BE2C (cell line): ENCODE data around the gene CLEC3A. TPM values are rescaled to one million over a fixed set of nuclear protein-coding genes. Genes with fewer than 3 reads are reported as not detected.

Source experiments
- DNase-seq: peaks from one replicate; pipeline ENCODE4 v3.0.0-alpha.2; 2020
- H3K27me3 ChIP-seq: fragments of 250-450 bp; sonication (Bioruptor Pico); 2 replicates; pipeline ENCODE4 v1.5.1; 2020; ENCODE audit warnings: mild to moderate bottlenecking
- H3K36me3 ChIP-seq: fragments of 250-450 bp; sonication (Bioruptor Pico); 2 replicates; pipeline ENCODE4 v1.5.1; 2020; ENCODE audit warnings: mild to moderate bottlenecking
- H3K4me1 ChIP-seq: fragments of 250-450 bp; sonication (Bioruptor Pico); 2 replicates; pipeline ENCODE4 v1.5.1; 2020
- H3K4me3 ChIP-seq: 2 replicates; pipeline ENCODE4 v1.5.1; 2011; ENCODE audit warnings: low read depth, low read length
- H3K9me3 ChIP-seq: fragments of 250-450 bp; sonication (Bioruptor Pico); 2 replicates; pipeline ENCODE4 v1.5.1; 2020
- polyA plus RNA-seq: library from polyadenylated mRNA; unstranded; fragments of >200 nt; gene quantifications from one replicate; pipeline ENCODE4 v1.2.1, GENCODE V29; 2012; ENCODE audit warnings: low read depth, missing spikeins; ENCODE audit not compliant: insufficient read length, insufficient read depth
- TF ChIP-seq, protein P1 (sequence below): IDR thresholded peaks from 2 replicates; pipeline ENCODE4 v1.5.1; 2012; ENCODE audit warnings: mild to moderate bottlenecking, low read depth, low read length

CLEC3A gene, protein sequence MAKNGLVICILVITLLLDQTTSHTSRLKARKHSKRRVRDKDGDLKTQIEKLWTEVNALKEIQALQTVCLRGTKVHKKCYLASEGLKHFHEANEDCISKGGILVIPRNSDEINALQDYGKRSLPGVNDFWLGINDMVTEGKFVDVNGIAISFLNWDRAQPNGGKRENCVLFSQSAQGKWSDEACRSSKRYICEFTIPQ
- not detected for polyA plus RNA-seq

DNA sequence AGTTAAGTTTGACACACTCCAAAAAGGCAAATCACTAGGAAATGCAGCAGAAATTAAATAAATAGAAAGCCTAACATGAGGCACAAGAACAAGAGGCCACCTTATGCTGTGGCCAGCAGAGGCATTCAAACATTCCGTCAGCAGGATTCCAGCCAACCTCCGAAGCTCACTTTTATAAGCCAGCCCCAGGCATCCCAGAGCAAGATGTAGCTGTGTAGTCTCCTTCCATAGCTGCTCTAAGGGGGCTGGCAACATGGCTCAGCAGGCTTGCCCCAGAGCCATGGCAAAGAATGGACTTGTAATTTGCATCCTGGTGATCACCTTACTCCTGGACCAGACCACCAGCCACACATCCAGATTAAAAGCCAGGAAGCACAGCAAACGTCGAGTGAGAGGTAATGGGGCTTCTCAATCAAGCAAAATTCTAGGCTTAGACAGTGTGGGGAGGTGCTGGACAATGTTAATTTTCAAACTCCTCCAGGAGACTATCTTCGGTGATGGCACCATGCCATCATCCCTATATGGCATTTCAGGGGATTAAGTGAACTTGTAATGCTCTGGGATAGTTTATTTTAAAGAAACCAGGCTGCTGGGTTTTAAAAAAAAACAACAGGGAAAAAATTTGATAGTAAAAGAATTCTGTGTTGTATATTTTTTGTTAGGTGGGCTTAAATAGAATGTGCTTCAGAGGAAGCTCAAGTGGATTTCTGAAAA, at the start of gene CLEC3A:
Gene CLEC3A, plus strand, starts transcription at position 202 of the 714 bp plus-strand sequence. Its CDS starts 79 bp downstream, at position 281.
- no peak within 1 kb of the TSS for H3K4me3 ChIP-seq
- H3K4me1 ChIP-seq: no peaks in the 10 kb centered on the region
- TF ChIP-seq, protein P1, sequence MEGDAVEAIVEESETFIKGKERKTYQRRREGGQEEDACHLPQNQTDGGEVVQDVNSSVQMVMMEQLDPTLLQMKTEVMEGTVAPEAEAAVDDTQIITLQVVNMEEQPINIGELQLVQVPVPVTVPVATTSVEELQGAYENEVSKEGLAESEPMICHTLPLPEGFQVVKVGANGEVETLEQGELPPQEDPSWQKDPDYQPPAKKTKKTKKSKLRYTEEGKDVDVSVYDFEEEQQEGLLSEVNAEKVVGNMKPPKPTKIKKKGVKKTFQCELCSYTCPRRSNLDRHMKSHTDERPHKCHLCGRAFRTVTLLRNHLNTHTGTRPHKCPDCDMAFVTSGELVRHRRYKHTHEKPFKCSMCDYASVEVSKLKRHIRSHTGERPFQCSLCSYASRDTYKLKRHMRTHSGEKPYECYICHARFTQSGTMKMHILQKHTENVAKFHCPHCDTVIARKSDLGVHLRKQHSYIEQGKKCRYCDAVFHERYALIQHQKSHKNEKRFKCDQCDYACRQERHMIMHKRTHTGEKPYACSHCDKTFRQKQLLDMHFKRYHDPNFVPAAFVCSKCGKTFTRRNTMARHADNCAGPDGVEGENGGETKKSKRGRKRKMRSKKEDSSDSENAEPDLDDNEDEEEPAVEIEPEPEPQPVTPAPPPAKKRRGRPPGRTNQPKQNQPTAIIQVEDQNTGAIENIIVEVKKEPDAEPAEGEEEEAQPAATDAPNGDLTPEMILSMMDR: no peak
- H3K27me3 ChIP-seq: no peaks in the 10 kb centered on the region
- H3K36me3 ChIP-seq: no peaks in the 10 kb centered on the region
- no peak for DNase-seq
- H3K9me3 ChIP-seq: no peaks in the 10 kb centered on the region; the same call in 1 of the 2 replicates

DNA sequence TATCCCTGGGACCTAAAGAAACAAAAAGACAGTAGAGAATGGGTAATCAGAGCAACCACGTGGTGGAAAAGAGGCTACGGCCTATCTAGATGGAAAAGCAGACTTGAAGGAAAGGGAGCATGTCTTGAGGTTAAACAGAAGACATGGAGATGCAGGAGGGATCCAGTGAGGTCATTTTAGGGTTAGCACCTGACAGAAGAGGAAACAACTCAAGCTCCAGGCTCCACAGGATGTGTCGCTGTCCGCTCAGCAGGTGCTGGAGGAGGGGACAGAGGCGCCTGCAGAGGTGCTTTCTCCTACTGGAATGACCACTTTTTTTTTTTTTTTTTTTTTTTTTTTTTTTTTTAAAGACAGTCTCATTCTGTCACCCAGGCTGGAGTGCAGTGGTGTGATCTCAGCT, 47.5 kb upstream of the CLEC3A start:
- no peak for DNase-seq
- Histone ChIP-seq H3K36me3 (no peaks in the 10 kb centered on the region), H3K4me1 (no peaks in the 10 kb centered on the region), H3K4me3 (no peak overlapping the region), H3K27me3 (no peaks in the 10 kb centered on the region; the same call in 1 of the 2 replicates), H3K9me3 (no peaks in the 10 kb centered on the region)
- TF ChIP-seq, protein P1: no peak

DNA sequence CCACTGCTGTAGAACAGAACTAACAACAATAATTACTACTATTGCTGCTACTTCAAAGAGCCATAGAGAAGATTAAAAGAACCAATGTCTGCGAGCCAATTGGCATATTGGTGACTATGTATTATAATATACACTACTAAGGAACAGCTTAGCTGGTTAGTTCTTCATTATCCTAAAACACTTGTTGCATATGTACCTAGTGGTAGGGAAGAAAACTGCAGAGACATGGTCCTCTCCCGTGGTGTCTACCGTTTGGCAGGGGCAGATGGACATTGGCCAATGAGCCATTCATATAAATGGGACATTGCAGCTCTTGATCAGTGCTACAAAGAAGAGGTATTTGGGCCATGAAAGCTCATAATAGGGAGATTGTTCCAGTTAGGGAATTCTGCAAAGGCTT, 46.4 kb upstream of the CLEC3A start:
- no peak for DNase-seq
- TF ChIP-seq, protein P1: no peak
- no peak overlapping the region for H3K4me3 ChIP-seq
- no peaks in the 10 kb centered on the region for H3K36me3 ChIP-seq
- no peaks in the 10 kb centered on the region; the same call in 1 of the 2 replicates for H3K27me3 ChIP-seq
- no peaks in the 10 kb centered on the region for H3K9me3 ChIP-seq
- H3K4me1 ChIP-seq: no peaks in the 10 kb centered on the region

DNA sequence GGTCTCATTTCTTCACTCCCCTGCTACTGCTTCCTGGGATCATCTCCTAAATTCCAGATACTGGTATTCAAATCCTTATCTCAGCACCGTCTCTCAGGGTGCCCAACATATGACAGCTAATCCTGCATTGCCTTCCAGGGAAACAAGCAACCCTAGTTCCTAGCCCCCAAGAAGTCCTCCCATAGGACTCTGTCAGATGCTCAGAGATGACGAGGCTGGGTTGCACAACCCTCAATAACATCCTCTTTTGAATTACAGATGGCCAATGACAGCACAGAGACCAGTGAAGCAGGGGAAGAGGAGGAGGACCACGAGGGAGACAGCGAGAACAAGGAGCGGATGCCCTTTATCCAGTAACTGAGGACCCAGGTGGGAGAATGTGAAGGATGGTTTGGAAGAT, 45.0 kb upstream of the CLEC3A start:
- Histone ChIP-seq H3K4me1 (no peaks in the 10 kb centered on the region), H3K36me3 (no peaks in the 10 kb centered on the region), H3K27me3 (no peaks in the 10 kb centered on the region), H3K4me3 (no peak overlapping the region), H3K9me3 (no peaks in the 10 kb centered on the region)
- TF ChIP-seq, protein P1: no peak
- DNase-seq: no peak

DNA sequence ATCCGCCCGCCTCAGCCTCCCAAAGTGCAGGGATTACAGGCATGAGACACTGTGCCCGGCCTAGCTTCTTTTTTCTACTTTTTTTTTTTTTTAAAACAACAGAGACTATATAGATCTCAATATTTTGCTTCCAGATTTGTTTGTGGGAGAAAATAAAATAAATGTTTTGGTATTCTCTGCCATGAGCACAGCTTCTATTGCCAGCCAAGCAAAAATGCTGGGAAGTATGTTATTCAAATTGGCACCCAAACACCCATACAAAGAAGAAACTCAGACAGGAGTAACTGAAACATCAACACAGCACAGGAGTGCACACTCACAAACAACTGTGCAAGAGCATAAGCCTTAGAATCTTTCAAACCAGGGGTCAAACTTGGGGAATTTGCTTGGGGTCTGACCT, 37.2 kb upstream of the CLEC3A start:
- TF ChIP-seq, protein P1: no peak
- H3K36me3 ChIP-seq: no peaks in the 10 kb centered on the region
- DNase-seq: no peak

More for the DNA sequence above, 37.2 kb upstream of the CLEC3A start:
- Histone ChIP-seq H3K4me1 (no peaks in the 10 kb centered on the region), H3K27me3 (no peaks in the 10 kb centered on the region), H3K4me3 (no peak overlapping the region), H3K9me3 (no peaks in the 10 kb centered on the region)
